ENCODE measurements around the gene INPP5D. TPM values are rescaled to one million over a fixed set of nuclear protein-coding genes. Genes with fewer than 3 reads are reported as not detected.

The INPP5D gene
- total and polyA plus RNA-seq, 2 of the 8 experiments (the other 6 are each of a cell fraction or from before 2014, with no cell fraction given), result 4.5 to 7.1 TPM

- no peaks in the 10 kb centered on the region for H3K23me2 ChIP-seq (ENCODE audit: low read depth, low read length)
- 94% methylated on average over 40 of the region's 50 CpGs; no CpG with 5 or more reads in 1 of the 2 experiments for WGBS, 2 experiments (ENCODE audit: extremely low coverage in 1 of 2, insufficient coverage in 1 of 2, insufficient read length in 1 of 2, insufficient replicate concordance in 2 of 2, low coverage in 1 of 2, low lambda C conversion rate in 2 of 2, missing lambda C conversion rate in 1 of 2)
- H3K23ac ChIP-seq (ENCODE audit: insufficient read length), result no peak overlapping the region
- TF ChIP-seq PHF8 (conservative IDR thresholded peaks at IDR 0.05; ENCODE audit: low read depth, low read length) (no peak), POU5F1 (IDR thresholded peaks at IDR 0.05; ENCODE audit: low read depth, low read length) (no peak), SIX5 (IDR thresholded peaks at IDR 0.05; ENCODE audit: low read depth, low read length) (no peak), ASH2L (IDR thresholded peaks at IDR 0.05; ENCODE audit: low read length) (no peak), SIN3A (conservative IDR thresholded peaks at IDR 0.05 in 1 of 2, IDR thresholded peaks at IDR 0.05 in 1 of 2; ENCODE audit: low read depth in 1 of 2, low read length in 2 of 2) (no peak), KDM1A (IDR thresholded peaks at IDR 0.05; ENCODE audit: borderline replicate concordance, low read length) (no peak), POLR2A (IDR thresholded peaks at IDR 0.05; ENCODE audit: control extremely low read depth in 1 of 2, low read depth in 2 of 2, low read length in 2 of 2) (no peak), MAX (IDR thresholded peaks at IDR 0.05) (no peak), SUZ12 (IDR thresholded peaks at IDR 0.05; ENCODE audit: low read length) (no peak), CBX8 (IDR thresholded peaks at IDR 0.05; ENCODE audit: borderline replicate concordance, low read depth, low read length) (no peak), KDM5A (IDR thresholded peaks at IDR 0.05; ENCODE audit: low read length) (no peak), EGR1 (IDR thresholded peaks at IDR 0.05; ENCODE audit: borderline replicate concordance, low read depth, low read length) (no peak), TBP (IDR thresholded peaks at IDR 0.05; ENCODE audit: low read depth, low read length) (no peak), BCL11A (IDR thresholded peaks at IDR 0.05; ENCODE audit: low read depth in 2 of 2, low read length in 2 of 2) (no peak), SP4 (IDR thresholded peaks at IDR 0.05; ENCODE audit: low read length) (no peak)
These were observed 144.3 kb downstream of the INPP5D start for GRCh38 chr2:233204286-233204936.

More at GRCh38 chr2:233204286-233204936, 144.3 kb downstream of the INPP5D start:
- Histone ChIP-seq H3K4me1 (replicated peaks in 1 of 4; ENCODE audit: control insufficient read depth in 3 of 4, insufficient read depth in 4 of 4, low read length in 3 of 4) (peaks cover 6 to 13% (median 10%) of the 10 kb centered on the region in 4 experiments), H3K27me3 (replicated peaks in 1 of 4; ENCODE audit: control insufficient read depth in 3 of 4, extremely low read depth in 1 of 4, insufficient read depth in 3 of 4, low read length in 3 of 4) (no peaks in the 10 kb centered on the region; a peak in 1 of 7 replicates), H3K27ac (ENCODE audit: low read depth, low read length) (no peak overlapping the region), H2BK15ac (ENCODE audit: low read length) (no peak overlapping the region), H3K36me3 (ENCODE audit: control insufficient read depth in 2 of 4, insufficient read depth in 4 of 4, low read length in 3 of 4) (no peaks in the 10 kb centered on the region; a peak in 2 of 8 replicates), H3K14ac (ENCODE audit: insufficient read length) (no peak overlapping the region), H4K8ac (ENCODE audit: extremely low read depth, insufficient read depth, low read length) (no peak overlapping the region), H3K4me2 (ENCODE audit: insufficient read depth in 1 of 2, low read depth in 2 of 2, low read length in 2 of 2) (no peak overlapping the region), H2AK5ac (ENCODE audit: low read depth, low read length) (no peak overlapping the region), H2AFZ (ENCODE audit: low read length) (no peak overlapping the region), H3K56ac (replicated peaks; ENCODE audit: insufficient read length, low read depth, low read length) (no peak overlapping the region), H4K5ac (ENCODE audit: insufficient read length, low read depth, low read length) (no peak overlapping the region), H4K20me1 (replicated peaks in 1 of 2; ENCODE audit: control insufficient read depth in 1 of 2, insufficient read depth in 2 of 2, low read length in 2 of 2) (no peaks in the 10 kb centered on the region), H2BK120ac (replicated peaks; ENCODE audit: low read depth, low read length) (no peak overlapping the region), H3K4ac (replicated peaks; ENCODE audit: insufficient read length, low read depth, low read length) (no peak overlapping the region), H3K79me2 (ENCODE audit: control insufficient read depth in 1 of 2, insufficient read depth in 2 of 2, low read length in 2 of 2) (no peaks in the 10 kb centered on the region), H2BK20ac (ENCODE audit: low read length) (no peak overlapping the region), H2BK5ac (ENCODE audit: low read depth, low read length) (no peak overlapping the region), H3K9me3 (ENCODE audit: insufficient read depth in 2 of 2, low read depth in 1 of 2, low read length in 1 of 2) (peaks cover 0 to 6% of the 10 kb centered on the region in 2 experiments; a peak in 2 of 4 replicates), H3K18ac (ENCODE audit: extremely low read depth, low read length) (no peak overlapping the region), H3K9ac (replicated peaks in 1 of 4; ENCODE audit: extremely low read depth in 1 of 4, low read depth in 3 of 4, low read length in 3 of 4) (no peak overlapping the region), H3K4me3 (ENCODE audit: extremely low read depth in 1 of 4, insufficient read depth in 2 of 4, low read depth in 3 of 4, low read length in 4 of 4) (no peak overlapping the region), H4K91ac (replicated peaks; ENCODE audit: insufficient read length, low read length) (no peak overlapping the region), H2BK12ac (ENCODE audit: low read depth, low read length) (no peak overlapping the region), H3K79me1 (ENCODE audit: low read depth, low read length) (no peaks in the 10 kb centered on the region)
- FAIRE-seq (no peak), DNase-seq (ENCODE audit: low read depth in 1 of 2, low spot score in 2 of 2) (no peak)
- POLR2A ChIA-PET (ENCODE audit: partially characterized antibody), result no interaction called here
- CTCF ChIA-PET (ENCODE audit: partially characterized antibody), result no interaction called here

Data from H1 (cell line).